HEK293 (cell line): ENCODE data around the gene RPIA.

Source experiments
- CTCF ChIP-seq: fragments of 450-650 bp; formaldehyde crosslinking; IDR thresholded peaks from 2 replicates; pipeline ENCODE4 v1.5.1; 2016; ENCODE audit warnings: missing biosample characterization, missing genetic modification characterization
- GLI4 ChIP-seq: fragments of 450-650 bp; formaldehyde crosslinking; IDR thresholded peaks from 2 replicates; pipeline ENCODE4 v1.5.1; 2016; ENCODE audit warnings: missing biosample characterization, missing genetic modification characterization
- ZNF488 ChIP-seq: fragments of 450-650 bp; formaldehyde crosslinking; IDR thresholded peaks from 2 replicates; pipeline ENCODE4 v1.5.1; 2016; ENCODE audit warnings: missing biosample characterization, missing genetic modification characterization
- ZNF571 ChIP-seq: fragments of 450-650 bp; formaldehyde crosslinking; IDR thresholded peaks from 2 replicates; pipeline ENCODE4 v1.5.0; 2017; ENCODE audit warnings: missing biosample characterization, missing genetic modification characterization

GRCh38 chr2:88739985-88740600 is 48.6 kb downstream of the RPIA start:
- TF ChIP-seq ZNF571 (tag by site-specific recombination) (no peak), ZNF488 (tag by site-specific recombination) (no peak), CTCF (peak; percentile 53; the same call in 1 of the 2 replicates), GLI4 (no peak)
